Skeletal muscle satellite cell (primary cell): Measurements from ENCODE around the gene PDE5A.
"Not testable (repeated sequence)": the region's sequence is repeated elsewhere in the genome, so short reads cannot be mapped to it uniquely, and the experiment has no call there.

ENCODE experiments used
- H3K27me3 ChIP-seq: 2 replicates; pipeline ENCODE4 v1.7.0; 2013; ENCODE audit warnings: low read length; ENCODE audit not compliant: control insufficient read depth, insufficient read depth
- H3K36me3 ChIP-seq: 2 replicates; pipeline ENCODE4 v1.7.0; 2013; ENCODE audit warnings: mild to moderate bottlenecking, control low read depth, low read length; ENCODE audit not compliant: insufficient read depth
- H3K4me1 ChIP-seq: 2 replicates; pipeline ENCODE4 v1.7.0; 2013; ENCODE audit warnings: low read length; ENCODE audit not compliant: control insufficient read depth, insufficient read depth
- H3K4me2 ChIP-seq: 2 replicates; pipeline ENCODE4 v1.7.0; 2013; ENCODE audit warnings: mild to moderate bottlenecking, low read length
- H3K4me3 ChIP-seq: 2 replicates; pipeline ENCODE4 v1.7.0; 2013; ENCODE audit warnings: low read length
- H3K9ac ChIP-seq: 2 replicates; pipeline ENCODE4 v1.7.0; 2013; ENCODE audit warnings: mild to moderate bottlenecking, low read depth, low read length, moderate library complexity
- H3K9me3 ChIP-seq: replicated peaks from 2 replicates; pipeline ENCODE4 v1.7.0; 2013; ENCODE audit warnings: mild to moderate bottlenecking, control low read depth, low read length

The PDE5A gene

GRCh38 chr4:119480331-119480730, 148.3 kb downstream of the PDE5A start:
- Histone ChIP-seq H3K4me3 (no peak overlapping the region), H3K36me3 (peaks cover 12% of the 10 kb centered on the region), H3K27me3 (no peaks in the 10 kb centered on the region)

GRCh38 chr4:119479835-119480234, 148.8 kb downstream of the PDE5A start:
- H3K36me3 ChIP-seq: peaks cover 12% of the 10 kb centered on the region
- no peaks in the 10 kb centered on the region for H3K27me3 ChIP-seq
- no peaks in the 10 kb centered on the region for H3K4me1 ChIP-seq
- H3K4me2 ChIP-seq: no peak overlapping the region
- H3K4me3 ChIP-seq: no peak overlapping the region
- no peak overlapping the region for H3K9ac ChIP-seq
- H3K9me3 ChIP-seq: no peaks in the 10 kb centered on the region

More at GRCh38 chr4:119480331-119480730, 148.3 kb downstream of the PDE5A start:
- Histone ChIP-seq H3K9ac (no peak overlapping the region), H3K4me1 (no peaks in the 10 kb centered on the region), H3K9me3 (no peaks in the 10 kb centered on the region), H3K4me2 (no peak overlapping the region)

GRCh38 chr4:119479180-119479808, 149.3 kb downstream of the PDE5A start:
- Histone ChIP-seq H3K27me3 (no peaks in the 10 kb centered on the region), H3K9ac (no peak overlapping the region), H3K9me3 (no peaks in the 10 kb centered on the region), H3K4me1 (no peaks in the 10 kb centered on the region), H3K4me3 (no peak overlapping the region), H3K36me3 (peaks cover 12% of the 10 kb centered on the region), H3K4me2 (no peak overlapping the region)

GRCh38 chr4:119478446-119479179, 150.0 kb downstream of the PDE5A start:
- Histone ChIP-seq H3K9me3 (no peaks in the 10 kb centered on the region), H3K4me1 (no peaks in the 10 kb centered on the region), H3K4me3 (no peak overlapping the region), H3K9ac (no peak overlapping the region), H3K36me3 (peaks cover 12% of the 10 kb centered on the region), H3K27me3 (no peaks in the 10 kb centered on the region), H3K4me2 (no peak overlapping the region)

GRCh38 chr4:119477412-119478053, 151.1 kb downstream of the PDE5A start:
- Histone ChIP-seq H3K9ac (no peak overlapping the region), H3K4me3 (no peak overlapping the region), H3K4me1 (no peaks in the 10 kb centered on the region), H3K9me3 (no peaks in the 10 kb centered on the region), H3K36me3 (peaks cover 6% of the 10 kb centered on the region), H3K4me2 (no peak overlapping the region), H3K27me3 (no peaks in the 10 kb centered on the region)

- Histone ChIP-seq H3K4me1 (peaks cover 8% of the 10 kb centered on the region), H3K4me3 (no peak overlapping the region), H3K36me3 (peaks cover 3% of the 10 kb centered on the region), H3K27me3 (no peaks in the 10 kb centered on the region), H3K9me3 (no peaks in the 10 kb centered on the region), H3K4me2 (no peak overlapping the region), H3K9ac (no peak overlapping the region)
Measured at GRCh38 chr4:119471259-119471658, 157.3 kb downstream of the PDE5A start.

GRCh38 chr4:119470737-119471063, 157.9 kb downstream of the PDE5A start:
- H3K9ac ChIP-seq, H3K9me3 ChIP-seq, H3K4me3 ChIP-seq, H3K27me3 ChIP-seq, H3K4me1 ChIP-seq, H3K36me3 ChIP-seq, H3K4me2 ChIP-seq: not testable (repeated sequence)

GRCh38 chr4:119470021-119470736, 158.4 kb downstream of the PDE5A start:
- H3K4me1 ChIP-seq, H3K4me3 ChIP-seq, H3K9me3 ChIP-seq, H3K9ac ChIP-seq, H3K36me3 ChIP-seq, H3K27me3 ChIP-seq, H3K4me2 ChIP-seq: not testable (repeated sequence)

GRCh38 chr4:119469039-119469438, 159.6 kb downstream of the PDE5A start:
- not testable (repeated sequence) for H3K4me2 ChIP-seq, H3K4me1 ChIP-seq, H3K36me3 ChIP-seq, H3K9ac ChIP-seq, H3K27me3 ChIP-seq, H3K4me3 ChIP-seq, H3K9me3 ChIP-seq

- H3K36me3 ChIP-seq, H3K4me2 ChIP-seq, H3K4me1 ChIP-seq, H3K27me3 ChIP-seq, H3K9me3 ChIP-seq, H3K4me3 ChIP-seq, H3K9ac ChIP-seq: not testable (repeated sequence)
Measured at GRCh38 chr4:119462733-119463132, 165.9 kb downstream of the PDE5A start.

GRCh38 chr4:119455734-119456133, 172.9 kb downstream of the PDE5A start:
- not testable (repeated sequence) for H3K4me2 ChIP-seq, H3K27me3 ChIP-seq, H3K9me3 ChIP-seq, H3K4me1 ChIP-seq, H3K9ac ChIP-seq, H3K36me3 ChIP-seq
- H3K4me3 ChIP-seq: peak overlapping the region; percentile 47
